IMR-90 (cell line): ENCODE measurements around the gene KRT6A. TPM values are rescaled to one million over a fixed set of nuclear protein-coding genes. Genes with fewer than 3 reads are reported as not detected.

Source experiments
- ATAC-seq: fragments of 200-7000 bp; cut with Tn5 transposase; 2 replicates; pipeline ENCODE4 v1.9.1; 2020; ENCODE audit warnings: low read depth, mild to moderate bottlenecking, moderate library complexity
- BruUV-seq: library from RNA; stranded (reverse); fragments of 400-500 nt; replicated peaks from 2 replicates; lab custom pipeline; 2021; lab: Mats Ljungman, UMichigan
- CTCF ChIA-PET: fragments of 300-600 bp; formaldehyde crosslinking; extraction: SDS; loops from one replicate; lab custom pipeline; 2021; ENCODE audit warnings: antibody characterized with exemption; lab: Yijun Ruan, JAX
- POLR2A ChIA-PET: fragments of 300-600 bp; sonication (Branson Sonifier 250); formaldehyde crosslinking; loops from one replicate; lab custom pipeline; 2022; ENCODE audit warnings: antibody characterized with exemption; ENCODE audit not compliant: unreplicated experiment; lab: Charles Lee
- DNase-seq: peaks from one replicate; pipeline ENCODE4 v3.0.0; 2013
- H2AFZ ChIP-seq: replicated peaks from 2 replicates; pipeline ENCODE3; 2013; ENCODE audit warnings: low read length, mild to moderate bottlenecking; ENCODE audit not compliant: poor library complexity
- H2AK5ac ChIP-seq: 2 replicates; pipeline ENCODE4 v1.6.1; 2013; ENCODE audit warnings: low read depth, low read length, inconsistent platforms
- H2AK9ac ChIP-seq: replicated peaks from 2 replicates; pipeline ENCODE3; 2013; ENCODE audit warnings: mild to moderate bottlenecking, low read depth, low read length, moderate library complexity; ENCODE audit not compliant: poor library complexity
- H2BK120ac ChIP-seq: 2 replicates; pipeline ENCODE4 v1.6.1; 2013; ENCODE audit warnings: low read depth, low read length, inconsistent platforms
- H2BK15ac ChIP-seq: 3 replicates; pipeline ENCODE4 v1.6.1; 2013; ENCODE audit warnings: low read depth, low read length, inconsistent platforms
- H2BK20ac ChIP-seq: 2 replicates; pipeline ENCODE4 v1.6.1; 2013; ENCODE audit warnings: low read depth, mild to moderate bottlenecking, inconsistent platforms, low read length, moderate library complexity
- H2BK5ac ChIP-seq: 2 replicates; pipeline ENCODE4 v1.6.1; 2013; ENCODE audit warnings: mild to moderate bottlenecking, low read depth, low read length, inconsistent platforms; ENCODE audit not compliant: poor library complexity, severe bottlenecking
- H3K14ac ChIP-seq: replicated peaks from 2 replicates; pipeline ENCODE4 v1.6.1; 2013; ENCODE audit warnings: low read depth, low read length, inconsistent platforms
- H3K18ac ChIP-seq: 2 replicates; pipeline ENCODE4 v1.6.1; 2013; ENCODE audit warnings: low read depth, low read length, control low read depth
- H3K23ac ChIP-seq: 2 replicates; pipeline ENCODE4 v1.6.1; 2013; ENCODE audit warnings: low read depth, low read length, inconsistent platforms
- H3K27ac ChIP-seq: 2 replicates; pipeline ENCODE4 v1.5.1; 2013; ENCODE audit warnings: mild to moderate bottlenecking, control low read depth, low read length; ENCODE audit not compliant: insufficient read depth
- H3K27me3 ChIP-seq: 2 replicates; pipeline ENCODE4 v1.6.1; 2013; ENCODE audit warnings: low read length; ENCODE audit not compliant: control insufficient read depth, insufficient read depth
- H3K36me3 ChIP-seq: 2 replicates; pipeline ENCODE4 v1.6.1; 2013; ENCODE audit warnings: low read length, mixed read lengths; ENCODE audit not compliant: control insufficient read depth, insufficient read depth
- H3K4ac ChIP-seq: 2 replicates; pipeline ENCODE4 v1.6.1; 2013; ENCODE audit warnings: low read depth, low read length, inconsistent platforms
- H3K4me1 ChIP-seq: 2 replicates; pipeline ENCODE4 v1.6.1; 2013; ENCODE audit warnings: low read length, mixed read lengths; ENCODE audit not compliant: control insufficient read depth, insufficient read depth
- H3K4me2 ChIP-seq: 2 replicates; pipeline ENCODE4 v1.6.1; 2013; ENCODE audit warnings: low read depth, mild to moderate bottlenecking, control low read depth, low read length, moderate library complexity
- H3K4me3 ChIP-seq: 2 replicates; pipeline ENCODE4 v1.5.1; 2013; ENCODE audit warnings: low read depth, mild to moderate bottlenecking, control low read depth, low read length, moderate library complexity; ENCODE audit not compliant: insufficient read depth
- H3K56ac ChIP-seq: 2 replicates; pipeline ENCODE4 v1.6.1; 2013; ENCODE audit warnings: low read length, inconsistent platforms; ENCODE audit not compliant: insufficient read depth; ENCODE audit errors: extremely low read depth
- H3K79me1 ChIP-seq, 2 experiments: 2 replicates each; pipeline ENCODE4 v1.6.1; 2013; ENCODE audit warnings: low read length in 2 of 2, inconsistent platforms in 1 of 2, low read depth in 1 of 2
- H3K9ac ChIP-seq: 2 replicates; pipeline ENCODE4 v1.6.1; 2013; ENCODE audit warnings: low read depth, low read length, control low read depth
- H3K9me1 ChIP-seq: 2 replicates; pipeline ENCODE4 v1.6.1; 2013; ENCODE audit warnings: low read length, inconsistent platforms; ENCODE audit not compliant: insufficient read depth
- H3K9me3 ChIP-seq: 2 replicates; pipeline ENCODE4 v1.6.1; 2013; ENCODE audit warnings: low read length; ENCODE audit not compliant: control insufficient read depth, insufficient read depth
- H4K20me1 ChIP-seq: 2 replicates; pipeline ENCODE4 v1.6.1; 2013; ENCODE audit warnings: low read length, inconsistent platforms; ENCODE audit not compliant: insufficient read depth
- H4K5ac ChIP-seq: 2 replicates; pipeline ENCODE4 v1.6.1; 2013; ENCODE audit warnings: mild to moderate bottlenecking, low read depth, low read length, control low read depth
- H4K8ac ChIP-seq, 2 experiments: 2 replicates each; pipeline ENCODE4 v1.6.1; 2013; ENCODE audit warnings: low read depth in 2 of 2, low read length in 2 of 2, control low read depth in 1 of 2, inconsistent platforms in 1 of 2
- H4K91ac ChIP-seq: 2 replicates; pipeline ENCODE4 v1.6.1; 2013; ENCODE audit warnings: low read depth, low read length, inconsistent platforms; ENCODE audit not compliant: insufficient read depth
- BHLHE40 ChIP-seq: fragments of 150-350 bp; IDR thresholded peaks from 2 replicates; pipeline ENCODE4 v1.6.1; 2016; ENCODE audit warnings: mild to moderate bottlenecking, low read depth, low read length
- MAFK ChIP-seq: IDR thresholded peaks from 2 replicates; pipeline ENCODE4 v1.6.1; 2012; ENCODE audit warnings: low read depth, low read length, improper control_type of control experiment
- MAZ ChIP-seq: IDR thresholded peaks from 2 replicates; pipeline ENCODE4 v1.6.1; 2012; ENCODE audit warnings: low read depth, mild to moderate bottlenecking, low read length, improper control_type of control experiment, moderate library complexity, borderline replicate concordance
- RAD21 ChIP-seq: IDR thresholded peaks from 2 replicates; pipeline ENCODE4 v1.6.1; 2012; ENCODE audit warnings: low read length, improper control_type of control experiment
- RCOR1 ChIP-seq: IDR thresholded peaks from 2 replicates; pipeline ENCODE4 v1.6.1; 2012; ENCODE audit warnings: mild to moderate bottlenecking, low read length, improper control_type of control experiment; ENCODE audit not compliant: insufficient replicate concordance
- USF2 ChIP-seq: fragments of 150-350 bp; IDR thresholded peaks from 2 replicates; pipeline ENCODE4 v1.6.1; 2017; ENCODE audit warnings: mild to moderate bottlenecking, antibody characterized with exemption, low read length, low read depth
- WGBS, 2 experiments: methylation state at CpG; one replicate each; pipeline versions ENCODE4 v1.1.5 to v1.1.7; 2013; ENCODE audit warnings: missing lambda C conversion rate in 2 of 2; ENCODE audit not compliant: insufficient read length in 1 of 2; ENCODE audit errors: extremely low coverage in 2 of 2; 5-methylcytosine and 5-hydroxymethylcytosine counted together
- dilution Hi-C: fragments of 300-500 bp; cut with HindIII; formaldehyde crosslinking; loops from one replicate; pipeline ENCODE4 v1.14.3; 2018; ENCODE audit warnings: low sequenced_read_pairs; ENCODE audit not compliant: unreplicated experiment
- in situ Hi-C: fragments of 300-500 bp; cut with MboI; formaldehyde crosslinking; loops from 3 replicates; pipeline ENCODE4 v1.14.3; 2019; ENCODE audit warnings: low sequenced_read_pairs, inconsistent platforms, mixed read lengths
- intact Hi-C: fragments of 100-400 bp; cut with micrococcal nuclease; formaldehyde crosslinking; loops from 2 replicates; pipeline ENCODE4 v1.10.0; 2022
- polyA plus RNA-seq, 3 experiments: library from polyadenylated mRNA; depleted of rRNA; stranded (reverse); fragments of >200 nt; gene quantifications; 2 replicates each; pipeline ENCODE4 v1.2.3, GENCODE V29; 2012; ENCODE audit warnings: low replicate concordance in 1 of 3
- total RNA-seq: library from RNA; depleted of rRNA; stranded (reverse); fragments of >200 nt; gene quantifications from 2 replicates; pipeline ENCODE4 v1.2.3, GENCODE V29; 2012

KRT6A gene
- total and polyA plus RNA-seq, 2 of the 4 experiments (the other 2 are of a cell fraction): not detected

DNA sequence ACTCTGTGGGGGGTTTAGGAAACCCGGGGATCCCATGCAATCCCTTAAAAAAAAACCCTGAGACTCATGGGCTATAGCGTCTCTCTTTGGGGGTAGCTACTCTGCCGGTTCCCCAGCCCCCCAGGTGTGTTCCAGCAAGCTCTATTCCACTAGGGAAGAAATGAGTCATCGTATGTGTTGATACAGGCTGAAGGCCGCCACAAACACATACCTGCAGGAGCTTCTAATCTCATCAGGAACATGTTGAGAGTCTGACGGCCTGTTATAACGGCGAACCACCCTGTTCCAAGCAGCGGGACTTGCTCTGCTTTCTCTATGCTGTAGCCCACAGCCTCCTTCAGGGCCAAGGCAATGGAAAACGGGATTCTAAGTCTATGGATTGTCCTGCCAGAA is 28.1 kb upstream of the KRT6A start:
- Histone ChIP-seq H3K36me3 (no peaks in the 10 kb centered on the region), H3K9me3 (no peaks in the 10 kb centered on the region), H3K9ac (no peak overlapping the region), H2BK20ac (no peak overlapping the region), H3K79me1 (no peaks in the 10 kb centered on the region), H2BK15ac (no peak overlapping the region), H2AK5ac (no peak overlapping the region), H3K23ac (no peak overlapping the region), H2BK5ac (no peak overlapping the region), H2AFZ (no peak overlapping the region), H3K4ac (no peak overlapping the region), H3K27me3 (peaks cover 39% of the 10 kb centered on the region), H3K18ac (no peak overlapping the region), H3K27ac (no peak overlapping the region), H3K4me2 (no peak overlapping the region), H3K56ac (no peak overlapping the region), H4K91ac (no peak overlapping the region), H2BK120ac (no peak overlapping the region), H4K8ac (no peak overlapping the region), H3K4me3 (no peak overlapping the region), H3K14ac (no peak overlapping the region), H3K9me1 (no peaks in the 10 kb centered on the region), H2AK9ac (no peak overlapping the region), H4K5ac (no peak overlapping the region), H4K20me1 (no peaks in the 10 kb centered on the region; the same call in 1 of the 2 replicates), H3K4me1 (no peaks in the 10 kb centered on the region)
- ATAC-seq: no peak
- in situ Hi-C loops (no loop called here), intact Hi-C loops (no loop called here), dilution Hi-C loops (no loop called here)
- POLR2A ChIA-PET: no interaction called here
- BruUV-seq: no TSS peak
- no CpG with 5 or more reads among the region's 10 CpGs for WGBS, 2 experiments
- no peak for TF ChIP-seq USF2
- TF ChIP-seq RAD21: no peak
- no peak for TF ChIP-seq RCOR1
- TF ChIP-seq MAZ: no peak
- no peak for TF ChIP-seq MAFK
- TF ChIP-seq BHLHE40: no peak
- CTCF ChIA-PET: no interaction called here
- DNase-seq: no peak
